GM21447 (cell line): ENCODE measurements around the gene SSR1.
A peak's percentile ranks its signal among the peaks of the same experiment; 100 is the strongest.

ENCODE experiments used
- ATAC-seq: cut with Tn5 transposase; IDR thresholded peaks from one replicate; pipeline ENCODE4 v1.9.1; 2021; ENCODE audit not compliant: unreplicated experiment

SSR1 gene

GRCh38 chr6:7241709-7242645 is 71.0 kb downstream of the SSR1 start:
- no peak for ATAC-seq

GRCh38 chr6:7241160-7241559 is 71.8 kb downstream of the SSR1 start:
- ATAC-seq: no peak

- no peak for ATAC-seq
Observed at GRCh38 chr6:7240351-7240750, 72.6 kb downstream of the SSR1 start.

- no peak for ATAC-seq
Observed at GRCh38 chr6:7239590-7239948, 73.4 kb downstream of the SSR1 start.

GRCh38 chr6:7238900-7239589 is 74.0 kb downstream of the SSR1 start:
- peak; percentile 41 for ATAC-seq

- ATAC-seq: no peak
Observed at GRCh38 chr6:7238526-7238899, 74.5 kb downstream of the SSR1 start.

GRCh38 chr6:7237653-7238188 is 75.3 kb downstream of the SSR1 start:
- ATAC-seq: no peak

- ATAC-seq: no peak
Observed at GRCh38 chr6:7236306-7237209, 76.4 kb downstream of the SSR1 start.

- ATAC-seq: no peak
Observed at GRCh38 chr6:7235712-7236305, 77.2 kb downstream of the SSR1 start.

GRCh38 chr6:7234547-7234946 is 78.5 kb downstream of the SSR1 start:
- no peak for ATAC-seq

GRCh38 chr6:7232351-7232750 is 80.6 kb downstream of the SSR1 start:
- ATAC-seq: no peak

GRCh38 chr6:7230956-7231713 is 81.9 kb downstream of the SSR1 start:
- ATAC-seq: no peak

- no peak for ATAC-seq
Observed at GRCh38 chr6:7230327-7230691, 82.7 kb downstream of the SSR1 start.

GRCh38 chr6:7229376-7230326 is 83.3 kb downstream of the SSR1 start:
- ATAC-seq: no peak

- no peak for ATAC-seq
Observed at GRCh38 chr6:7228662-7229375, 84.2 kb downstream of the SSR1 start.

- ATAC-seq: no peak
Observed at GRCh38 chr6:7224731-7225130, 88.3 kb downstream of the SSR1 start.

GRCh38 chr6:7222197-7222596 is 90.8 kb downstream of the SSR1 start:
- ATAC-seq: no peak

GRCh38 chr6:7219310-7219709 is 93.7 kb downstream of the SSR1 start:
- ATAC-seq: no peak
